Rectal smooth muscle tissue (tissue), 1 donor: ENCODE measurements around the gene GGCT.

Experiments
- H3K27ac ChIP-seq: one replicate; pipeline ENCODE4 v1.7.0; 2013; ENCODE audit warnings: low read depth, low read length, inconsistent platforms
- H3K27me3 ChIP-seq: one replicate; pipeline ENCODE4 v1.7.0; 2013; ENCODE audit warnings: low read length; ENCODE audit not compliant: control insufficient read depth, insufficient read depth
- H3K36me3 ChIP-seq: one replicate; pipeline ENCODE4 v1.7.0; 2013; ENCODE audit warnings: low read length; ENCODE audit not compliant: control insufficient read depth, insufficient read depth
- H3K4me1 ChIP-seq: one replicate; pipeline ENCODE4 v1.7.0; 2013; ENCODE audit warnings: low read length; ENCODE audit not compliant: control insufficient read depth, insufficient read depth
- H3K4me3 ChIP-seq: one replicate; pipeline ENCODE4 v1.7.0; 2013; ENCODE audit warnings: low read length
- H3K9ac ChIP-seq: one replicate; pipeline ENCODE4 v1.7.0; 2013; ENCODE audit warnings: low read length

Gene GGCT

GRCh38 chr7:30463405-30464145, 41.1 kb downstream of the GGCT start:
- peaks cover 11% of the 10 kb centered on the region for H3K4me1 ChIP-seq
- H3K4me3 ChIP-seq: no peak overlapping the region
- no peak overlapping the region for H3K27ac ChIP-seq
- H3K27me3 ChIP-seq: no peaks in the 10 kb centered on the region
- H3K36me3 ChIP-seq: no peaks in the 10 kb centered on the region
- H3K9ac ChIP-seq: no peak overlapping the region

DNA sequence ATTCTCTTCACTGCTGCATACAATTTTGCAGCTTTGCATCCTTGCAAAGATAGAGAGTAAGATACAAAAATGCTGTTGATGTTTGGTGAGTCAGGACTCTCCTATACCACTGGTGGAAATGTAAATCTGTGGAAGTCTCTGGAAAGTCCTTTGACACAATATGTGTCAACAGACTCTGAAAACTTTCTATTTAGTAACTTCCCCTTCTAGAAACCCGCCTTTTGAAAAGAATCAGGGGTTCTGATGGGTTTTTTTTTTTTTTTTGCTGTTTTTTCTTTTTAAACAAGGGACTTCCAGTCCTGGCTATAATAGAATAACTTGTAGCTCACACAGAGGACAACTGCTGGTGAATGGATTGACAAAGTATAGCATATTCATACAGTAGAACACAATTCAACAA, 42.5 kb downstream of the GGCT start:
- Histone ChIP-seq H3K4me3 (no peak overlapping the region), H3K36me3 (no peaks in the 10 kb centered on the region), H3K27ac (no peak overlapping the region), H3K9ac (no peak overlapping the region), H3K27me3 (no peaks in the 10 kb centered on the region), H3K4me1 (peaks cover 11% of the 10 kb centered on the region)

- Histone ChIP-seq H3K27me3 (no peaks in the 10 kb centered on the region), H3K4me1 (peaks cover 11% of the 10 kb centered on the region), H3K9ac (no peak overlapping the region), H3K4me3 (peak overlapping the region; percentile 33), H3K36me3 (no peaks in the 10 kb centered on the region), H3K27ac (peak overlapping the region; percentile 65)
Measured at GRCh38 chr7:30460246-30460633, 44.4 kb downstream of the GGCT start.

DNA sequence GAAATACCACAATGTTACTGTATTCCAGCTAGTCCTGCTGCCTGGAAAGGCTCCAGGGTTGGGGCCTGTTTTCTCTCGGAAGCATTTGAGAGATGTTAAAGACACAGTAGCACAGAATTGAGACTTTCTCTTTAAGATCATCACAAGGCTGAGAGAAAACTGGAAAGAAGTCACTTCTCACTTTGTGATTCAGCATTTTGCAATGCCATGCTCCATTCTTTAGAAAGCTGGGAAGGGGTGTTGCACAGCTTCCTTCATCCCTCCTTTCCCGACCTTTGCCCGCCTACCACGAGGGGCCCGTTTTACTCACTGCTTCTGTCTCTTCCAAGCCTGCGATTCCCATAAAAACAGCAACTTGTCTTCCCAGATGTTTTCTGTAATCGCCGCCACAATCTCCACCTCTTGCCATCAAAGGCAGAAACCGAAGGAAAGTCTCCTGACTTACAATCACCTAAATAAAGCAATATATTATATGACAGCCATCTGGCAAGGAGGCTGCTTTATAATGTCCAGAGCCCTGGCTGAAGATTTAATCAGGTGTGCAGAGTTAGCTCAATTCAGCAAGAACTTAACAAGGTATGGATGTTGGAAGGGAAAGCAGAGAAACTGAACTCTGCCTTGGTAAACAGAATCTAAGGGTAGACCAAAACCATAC, 44.9 kb downstream of the GGCT start:
- H3K4me3 ChIP-seq: peak overlapping the region; percentile 39
- no peaks in the 10 kb centered on the region for H3K27me3 ChIP-seq
- no peak overlapping the region for H3K9ac ChIP-seq
- peak overlapping the region; percentile 65 for H3K27ac ChIP-seq
- peaks cover 11% of the 10 kb centered on the region for H3K4me1 ChIP-seq
- peaks cover 2% of the 10 kb centered on the region for H3K36me3 ChIP-seq

DNA sequence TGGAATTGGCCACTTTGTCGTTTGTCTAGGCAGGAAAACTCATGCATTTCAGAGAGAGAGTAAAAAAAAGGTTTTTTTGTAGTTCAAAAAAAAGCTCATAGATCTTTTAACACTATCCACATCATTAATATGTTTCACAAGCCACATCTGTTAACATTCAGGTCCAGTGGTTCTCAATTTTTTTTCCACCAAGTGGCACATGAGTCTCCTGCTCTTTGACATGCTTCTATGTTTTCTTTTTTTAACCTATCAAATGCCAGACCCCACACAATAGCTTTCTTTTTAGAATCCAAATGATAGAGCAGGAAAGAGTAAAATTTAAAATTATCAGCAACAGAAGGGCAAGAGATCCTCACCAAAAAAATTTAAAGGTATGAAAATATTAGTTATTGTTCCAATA, 46.3 kb downstream of the GGCT start:
- no peaks in the 10 kb centered on the region for H3K27me3 ChIP-seq
- no peak overlapping the region for H3K4me3 ChIP-seq
- H3K36me3 ChIP-seq: peaks cover 2% of the 10 kb centered on the region
- no peak overlapping the region for H3K27ac ChIP-seq
- H3K9ac ChIP-seq: no peak overlapping the region
- peaks cover 11% of the 10 kb centered on the region for H3K4me1 ChIP-seq

DNA sequence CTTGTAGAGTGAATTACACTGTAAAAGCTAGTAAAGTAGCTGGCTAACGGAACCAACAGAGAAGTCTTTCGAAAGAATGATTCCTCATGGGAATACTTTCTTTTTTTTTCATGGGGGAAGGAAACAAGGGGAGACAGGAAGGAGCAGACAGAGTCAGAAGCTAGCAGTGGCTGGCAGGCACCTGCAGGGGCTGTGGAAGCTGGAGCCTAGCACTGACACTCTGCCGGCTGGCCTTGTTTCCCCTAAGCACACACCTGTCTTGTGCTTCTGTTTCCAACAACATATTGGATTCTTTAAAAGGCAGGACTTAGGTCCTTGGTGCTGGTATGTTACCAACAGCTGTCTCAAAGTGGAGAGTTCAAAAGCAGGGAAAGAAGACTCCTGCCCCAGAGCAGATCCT, 50.7 kb downstream of the GGCT start:
- H3K9ac ChIP-seq: no peak overlapping the region
- peaks cover 2% of the 10 kb centered on the region for H3K36me3 ChIP-seq
- no peaks in the 10 kb centered on the region for H3K4me1 ChIP-seq
- no peaks in the 10 kb centered on the region for H3K27me3 ChIP-seq
- no peak overlapping the region for H3K4me3 ChIP-seq
- H3K27ac ChIP-seq: no peak overlapping the region

DNA sequence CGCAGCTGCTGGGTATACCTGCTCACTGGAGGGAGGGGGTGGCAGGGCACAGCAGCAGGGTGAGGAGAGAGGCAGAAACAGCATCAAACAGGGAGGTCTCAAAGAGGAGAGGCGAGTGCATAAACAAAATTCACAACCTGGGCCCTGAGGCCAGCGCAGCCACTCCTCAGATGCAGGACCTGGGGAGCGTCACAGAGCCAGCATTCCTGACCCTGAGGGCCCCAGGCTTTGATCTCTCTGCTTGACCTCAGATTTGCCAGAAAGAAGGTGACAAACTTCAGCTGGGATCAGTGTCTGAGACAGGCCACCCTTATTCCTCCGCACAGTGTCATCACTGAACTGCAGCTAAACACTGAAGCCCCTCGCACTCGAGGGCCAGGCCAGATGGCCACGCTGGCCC, 51.6 kb downstream of the GGCT start:
- no peaks in the 10 kb centered on the region for H3K4me1 ChIP-seq
- no peak overlapping the region for H3K27ac ChIP-seq
- H3K27me3 ChIP-seq: no peaks in the 10 kb centered on the region
- H3K9ac ChIP-seq: no peak overlapping the region
- H3K4me3 ChIP-seq: no peak overlapping the region
- peaks cover 5% of the 10 kb centered on the region for H3K36me3 ChIP-seq

DNA sequence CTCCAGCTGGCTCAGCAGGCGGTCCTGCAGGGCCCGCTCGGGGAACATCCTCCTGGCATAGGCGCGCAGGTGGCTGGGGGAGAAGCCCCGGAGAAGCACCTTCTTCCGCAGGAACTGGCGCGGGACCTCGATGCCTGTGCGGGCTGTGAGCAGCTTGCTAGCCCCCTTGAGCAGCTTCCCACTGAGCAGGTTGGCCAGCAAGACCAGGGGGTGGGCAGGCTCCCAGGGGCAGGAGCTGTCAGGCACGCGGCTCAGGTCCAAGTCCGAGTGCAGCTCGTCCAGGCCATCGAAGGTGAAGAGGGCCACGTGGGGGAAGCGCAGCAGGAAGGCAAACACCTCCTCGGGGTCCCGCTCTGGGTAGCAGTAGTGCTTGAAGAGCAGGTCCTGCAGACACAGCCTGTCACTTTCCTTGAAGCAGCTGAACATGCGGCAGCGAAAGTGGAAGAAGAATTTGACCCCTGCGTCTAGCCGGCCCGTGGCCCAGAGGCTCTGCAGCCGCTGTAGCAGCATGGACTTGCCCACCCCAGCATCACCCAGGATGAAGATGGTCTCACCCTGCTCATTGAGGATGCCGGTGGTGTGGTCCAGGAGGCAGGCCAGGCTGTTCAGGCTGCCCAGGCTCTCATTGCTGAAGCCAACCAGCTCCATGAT, 52.2 kb downstream of the GGCT start:
- no peak overlapping the region for H3K9ac ChIP-seq
- no peak overlapping the region for H3K4me3 ChIP-seq
- H3K36me3 ChIP-seq: peaks cover 5% of the 10 kb centered on the region
- H3K27ac ChIP-seq: no peak overlapping the region
- H3K4me1 ChIP-seq: no peaks in the 10 kb centered on the region
- no peaks in the 10 kb centered on the region for H3K27me3 ChIP-seq

- H3K36me3 ChIP-seq: peaks cover 5% of the 10 kb centered on the region
- no peaks in the 10 kb centered on the region for H3K4me1 ChIP-seq
- no peaks in the 10 kb centered on the region for H3K27me3 ChIP-seq
- no peak overlapping the region for H3K27ac ChIP-seq
- H3K4me3 ChIP-seq: no peak overlapping the region
- H3K9ac ChIP-seq: no peak overlapping the region
Measured at GRCh38 chr7:30451539-30452279, 52.9 kb downstream of the GGCT start.

DNA sequence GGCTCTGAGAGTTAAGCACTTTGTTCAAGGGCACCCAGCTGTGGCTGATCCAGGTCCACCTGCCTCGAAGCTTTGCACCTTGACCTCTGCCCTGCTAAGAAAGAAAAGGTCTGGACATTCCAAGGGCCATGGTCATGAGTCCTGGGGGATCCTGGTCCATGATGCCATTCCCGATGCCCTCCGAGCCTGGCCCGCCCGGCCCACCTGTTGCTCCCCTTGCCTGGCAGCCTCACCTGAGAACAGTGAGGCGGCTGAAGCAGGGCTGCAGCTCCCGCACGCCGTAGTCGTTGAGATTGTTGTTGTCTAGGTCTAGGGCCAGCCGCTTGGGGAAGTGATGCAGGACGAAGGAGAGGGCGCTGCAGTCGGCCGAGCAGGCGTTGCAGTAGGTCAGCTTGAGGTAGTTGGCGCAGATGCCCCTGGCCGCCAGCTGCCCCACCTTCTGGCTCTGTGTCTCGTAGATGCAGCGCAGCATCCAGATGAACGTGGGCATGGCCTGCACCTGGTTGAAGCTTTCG, 53.6 kb downstream of the GGCT start:
- H3K27ac ChIP-seq: no peak overlapping the region

DNA sequence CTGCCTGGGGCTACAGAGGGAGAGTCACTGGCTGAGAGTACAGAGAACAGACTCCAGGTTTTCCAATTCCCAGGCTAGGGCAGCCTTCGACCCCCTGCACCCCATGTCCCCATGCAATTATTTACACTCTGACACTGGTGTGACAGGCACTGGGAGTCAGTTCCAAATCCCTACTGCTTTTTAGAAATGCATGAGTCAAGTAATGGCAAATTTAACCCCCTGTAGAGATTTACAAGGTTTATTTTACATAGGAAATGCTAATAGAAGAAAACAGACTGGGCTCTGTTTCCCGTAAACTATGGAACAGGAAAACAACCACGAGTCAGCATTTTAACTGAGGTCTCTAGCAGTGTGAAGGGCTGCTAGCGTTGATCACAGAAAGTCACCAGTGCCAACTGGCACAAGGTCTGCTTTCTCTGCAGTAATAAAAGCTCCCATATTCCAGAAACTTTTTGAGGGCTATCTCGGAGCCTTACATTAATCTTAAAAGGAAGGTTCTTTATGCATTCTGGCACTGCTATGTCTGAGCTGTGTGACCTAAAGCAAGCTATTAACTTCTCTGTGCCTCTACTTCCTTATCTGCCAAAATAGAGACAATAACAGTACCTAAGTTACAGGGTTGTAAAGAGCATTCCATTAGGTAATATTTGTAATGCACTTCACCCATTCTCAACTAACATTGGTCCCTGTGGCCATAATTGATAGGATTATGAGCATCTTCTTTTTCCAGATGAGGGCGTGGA, 54.2 kb downstream of the GGCT start:
- Histone ChIP-seq H3K36me3 (peaks cover 5% of the 10 kb centered on the region), H3K4me3 (no peak overlapping the region), H3K4me1 (no peaks in the 10 kb centered on the region), H3K27ac (no peak overlapping the region), H3K27me3 (no peaks in the 10 kb centered on the region), H3K9ac (no peak overlapping the region)

More for the DNA sequence above, 53.6 kb downstream of the GGCT start:
- Histone ChIP-seq H3K4me1 (no peaks in the 10 kb centered on the region), H3K9ac (no peak overlapping the region), H3K4me3 (no peak overlapping the region), H3K27me3 (no peaks in the 10 kb centered on the region), H3K36me3 (peaks cover 5% of the 10 kb centered on the region)
